Adrenal gland (tissue), 5 donors: ENCODE data around the gene PHKG2.

Source experiments
- POLR2A ChIP-seq, 2 donors: fragments of 450-650 bp; IDR thresholded peaks; one replicate each; pipeline ENCODE4 v1.6.1; 2017; ENCODE audit warnings: antibody characterized with exemption in 2 of 2, mild to moderate bottlenecking in 2 of 2, moderate library complexity in 1 of 2
- TF ChIP-seq, protein P1 (sequence below), 6 experiments: fragments of 450-650 bp in 4 of 6; fragments of 200-600 bp in 2 of 6; sonication (generic) in 1 of 6; IDR thresholded peaks; 1 replicate in 5 of 6; 2 replicates in 1 of 6; pipeline versions ENCODE4 v1.5.1 to v1.8.0; 2016 to 2021; ENCODE audit warnings: antibody characterized with exemption in 6 of 6, mild to moderate bottlenecking in 2 of 6, moderate library complexity in 1 of 6
- donor health status: DM: no; HTN: no; CAD: no.

DNA sequence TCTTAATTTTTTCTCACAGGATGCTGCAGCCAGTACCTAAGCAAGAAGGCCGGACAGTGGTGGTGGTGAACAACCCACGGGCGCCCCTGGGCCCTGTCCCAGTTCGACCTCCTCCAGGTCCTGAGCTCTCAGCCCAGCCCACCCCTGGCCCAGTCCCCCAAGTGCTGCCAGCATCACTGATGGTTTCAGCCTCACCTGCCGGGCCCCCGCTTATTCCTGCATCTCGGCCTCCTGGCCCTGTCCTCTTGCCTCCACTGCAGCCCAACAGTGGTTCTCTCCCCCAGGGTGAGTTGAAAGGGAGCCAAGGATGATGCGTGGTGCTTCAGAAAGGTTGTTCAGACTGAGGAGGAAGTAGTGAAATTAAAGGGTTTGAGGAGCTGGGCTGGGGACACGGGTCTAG lies 27.5 kb upstream of the PHKG2 start:
- TF ChIP-seq, protein P1, sequence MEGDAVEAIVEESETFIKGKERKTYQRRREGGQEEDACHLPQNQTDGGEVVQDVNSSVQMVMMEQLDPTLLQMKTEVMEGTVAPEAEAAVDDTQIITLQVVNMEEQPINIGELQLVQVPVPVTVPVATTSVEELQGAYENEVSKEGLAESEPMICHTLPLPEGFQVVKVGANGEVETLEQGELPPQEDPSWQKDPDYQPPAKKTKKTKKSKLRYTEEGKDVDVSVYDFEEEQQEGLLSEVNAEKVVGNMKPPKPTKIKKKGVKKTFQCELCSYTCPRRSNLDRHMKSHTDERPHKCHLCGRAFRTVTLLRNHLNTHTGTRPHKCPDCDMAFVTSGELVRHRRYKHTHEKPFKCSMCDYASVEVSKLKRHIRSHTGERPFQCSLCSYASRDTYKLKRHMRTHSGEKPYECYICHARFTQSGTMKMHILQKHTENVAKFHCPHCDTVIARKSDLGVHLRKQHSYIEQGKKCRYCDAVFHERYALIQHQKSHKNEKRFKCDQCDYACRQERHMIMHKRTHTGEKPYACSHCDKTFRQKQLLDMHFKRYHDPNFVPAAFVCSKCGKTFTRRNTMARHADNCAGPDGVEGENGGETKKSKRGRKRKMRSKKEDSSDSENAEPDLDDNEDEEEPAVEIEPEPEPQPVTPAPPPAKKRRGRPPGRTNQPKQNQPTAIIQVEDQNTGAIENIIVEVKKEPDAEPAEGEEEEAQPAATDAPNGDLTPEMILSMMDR (IDR thresholded peaks at IDR 0.05), result no peak
- no peak for TF ChIP-seq POLR2A (IDR thresholded peaks at IDR 0.05)
